Measurements from ENCODE around the gene ESRP2.

ESRP2 gene

GRCh38 chr16:68250951-68251350 lies 15.0 kb upstream of the ESRP2 start:
- H3K4me1 ChIP-seq (ENCODE audit: control insufficient read depth in 2 of 2, insufficient read depth in 2 of 2, low read length in 2 of 2): peaks cover 13 to 15% of the 10 kb centered on the region in 2 donors
- H3K9ac ChIP-seq (ENCODE audit: low read depth in 1 of 2, low read length in 2 of 2): no peak overlapping the region
- peaks cover 19 to 23% of the 10 kb centered on the region in 2 donors for H3K36me3 ChIP-seq (ENCODE audit: control insufficient read depth in 2 of 2, insufficient read depth in 2 of 2, low read length in 2 of 2)
- no peaks in the 10 kb centered on the region for H3K9me3 ChIP-seq (ENCODE audit: control insufficient read depth in 2 of 2, low read length in 2 of 2)
- H3K27ac ChIP-seq (ENCODE audit: low read depth in 2 of 2, low read length in 2 of 2): no peak overlapping the region
- no peak overlapping the region for H3K4me3 ChIP-seq (ENCODE audit: low read length in 2 of 2)
- H3K27me3 ChIP-seq (ENCODE audit: control insufficient read depth in 2 of 2, insufficient read depth in 2 of 2, low read length in 2 of 2): no peaks in the 10 kb centered on the region

GRCh38 chr16:68249371-68249770 lies 13.4 kb upstream of the ESRP2 start:
- H3K27ac ChIP-seq (ENCODE audit: low read depth in 2 of 2, low read length in 2 of 2): no peak overlapping the region
- no peaks in the 10 kb centered on the region for H3K27me3 ChIP-seq (ENCODE audit: control insufficient read depth in 2 of 2, insufficient read depth in 2 of 2, low read length in 2 of 2)
- no peaks in the 10 kb centered on the region for H3K9me3 ChIP-seq (ENCODE audit: control insufficient read depth in 2 of 2, low read length in 2 of 2)
- H3K4me3 ChIP-seq (ENCODE audit: low read length in 2 of 2): no peak overlapping the region
- no peak overlapping the region for H3K9ac ChIP-seq (ENCODE audit: low read depth in 1 of 2, low read length in 2 of 2)
- H3K4me1 ChIP-seq (ENCODE audit: control insufficient read depth in 2 of 2, insufficient read depth in 2 of 2, low read length in 2 of 2): peaks cover 20 to 23% of the 10 kb centered on the region in 2 donors
- H3K36me3 ChIP-seq (ENCODE audit: control insufficient read depth in 2 of 2, insufficient read depth in 2 of 2, low read length in 2 of 2): peaks cover 11 to 12% of the 10 kb centered on the region in 2 donors

- peaks cover 23 to 26% of the 10 kb centered on the region in 2 donors for H3K4me1 ChIP-seq (ENCODE audit: control insufficient read depth in 2 of 2, insufficient read depth in 2 of 2, low read length in 2 of 2)
Measured at GRCh38 chr16:68247932-68248331, 12.0 kb upstream of the ESRP2 start.

GRCh38 chr16:68247400-68247799 lies 11.5 kb upstream of the ESRP2 start:
- peaks cover 23 to 26% of the 10 kb centered on the region in 2 donors for H3K4me1 ChIP-seq (ENCODE audit: control insufficient read depth in 2 of 2, insufficient read depth in 2 of 2, low read length in 2 of 2)
- peak overlapping the region in 1 of 2 donors; percentile 8 for H3K9ac ChIP-seq (ENCODE audit: low read depth in 1 of 2, low read length in 2 of 2)
- no peaks in the 10 kb centered on the region for H3K9me3 ChIP-seq (ENCODE audit: control insufficient read depth in 2 of 2, low read length in 2 of 2)
- H3K36me3 ChIP-seq (ENCODE audit: control insufficient read depth in 2 of 2, insufficient read depth in 2 of 2, low read length in 2 of 2): peaks cover 6 to 7% of the 10 kb centered on the region in 2 donors
- peak overlapping the region in 1 of 2 donors; percentile 9 for H3K4me3 ChIP-seq (ENCODE audit: low read length in 2 of 2)
- no peaks in the 10 kb centered on the region for H3K27me3 ChIP-seq (ENCODE audit: control insufficient read depth in 2 of 2, insufficient read depth in 2 of 2, low read length in 2 of 2)
- peak overlapping the region in 1 of 2 donors; percentile 27 for H3K27ac ChIP-seq (ENCODE audit: low read depth in 2 of 2, low read length in 2 of 2)

More at GRCh38 chr16:68247932-68248331, 12.0 kb upstream of the ESRP2 start:
- Histone ChIP-seq H3K9me3 (ENCODE audit: control insufficient read depth in 2 of 2, low read length in 2 of 2) (no peaks in the 10 kb centered on the region), H3K36me3 (ENCODE audit: control insufficient read depth in 2 of 2, insufficient read depth in 2 of 2, low read length in 2 of 2) (peaks cover 6 to 8% of the 10 kb centered on the region in 2 donors), H3K9ac (ENCODE audit: low read depth in 1 of 2, low read length in 2 of 2) (no peak overlapping the region), H3K27me3 (ENCODE audit: control insufficient read depth in 2 of 2, insufficient read depth in 2 of 2, low read length in 2 of 2) (no peaks in the 10 kb centered on the region), H3K27ac (ENCODE audit: low read depth in 2 of 2, low read length in 2 of 2) (peak overlapping the region in 1 of 2 donors; percentile 27), H3K4me3 (ENCODE audit: low read length in 2 of 2) (no peak overlapping the region)

GRCh38 chr16:68246666-68247065 lies 10.7 kb upstream of the ESRP2 start:
- H3K9ac ChIP-seq (ENCODE audit: low read depth in 1 of 2, low read length in 2 of 2): peak overlapping the region in 1 of 2 donors; percentile 8
- H3K27ac ChIP-seq (ENCODE audit: low read depth in 2 of 2, low read length in 2 of 2): peak overlapping the region in 1 of 2 donors; percentile 6
- H3K4me3 ChIP-seq (ENCODE audit: low read length in 2 of 2): peak overlapping the region in 1 of 2 donors; percentile 9
- H3K4me1 ChIP-seq (ENCODE audit: control insufficient read depth in 2 of 2, insufficient read depth in 2 of 2, low read length in 2 of 2): peaks cover 23 to 26% of the 10 kb centered on the region in 2 donors
- H3K9me3 ChIP-seq (ENCODE audit: control insufficient read depth in 2 of 2, low read length in 2 of 2): no peaks in the 10 kb centered on the region
- peaks cover 0 to 6% of the 10 kb centered on the region in 2 donors for H3K36me3 ChIP-seq (ENCODE audit: control insufficient read depth in 2 of 2, insufficient read depth in 2 of 2, low read length in 2 of 2)
- H3K27me3 ChIP-seq (ENCODE audit: control insufficient read depth in 2 of 2, insufficient read depth in 2 of 2, low read length in 2 of 2): no peaks in the 10 kb centered on the region

GRCh38 chr16:68246121-68246520 lies 10.2 kb upstream of the ESRP2 start:
- H3K9me3 ChIP-seq (ENCODE audit: control insufficient read depth in 2 of 2, low read length in 2 of 2): no peaks in the 10 kb centered on the region
- H3K27ac ChIP-seq (ENCODE audit: low read depth in 2 of 2, low read length in 2 of 2): peak overlapping the region in 1 of 2 donors; percentile 46
- H3K4me1 ChIP-seq (ENCODE audit: control insufficient read depth in 2 of 2, insufficient read depth in 2 of 2, low read length in 2 of 2): peaks cover 23 to 26% of the 10 kb centered on the region in 2 donors
- H3K36me3 ChIP-seq (ENCODE audit: control insufficient read depth in 2 of 2, insufficient read depth in 2 of 2, low read length in 2 of 2): peaks cover 0 to 5% of the 10 kb centered on the region in 2 donors
- peak overlapping the region; percentile 91 to 98 for H3K4me3 ChIP-seq (ENCODE audit: low read length in 2 of 2)
- peak overlapping the region in 1 of 2 donors; percentile 68 for H3K9ac ChIP-seq (ENCODE audit: low read depth in 1 of 2, low read length in 2 of 2)
- no peaks in the 10 kb centered on the region for H3K27me3 ChIP-seq (ENCODE audit: control insufficient read depth in 2 of 2, insufficient read depth in 2 of 2, low read length in 2 of 2)

GRCh38 chr16:68244903-68245853 lies 9.3 kb upstream of the ESRP2 start, which contains the start of gene PLA2G15:
Gene PLA2G15 (plus strand): TSS chr16:68245373. CDS start chr16:68245427, 54 bp downstream.
- Histone ChIP-seq H3K4me1 (ENCODE audit: control insufficient read depth in 2 of 2, insufficient read depth in 2 of 2, low read length in 2 of 2) (peaks cover 23 to 26% of the 10 kb centered on the region in 2 donors), H3K9me3 (ENCODE audit: control insufficient read depth in 2 of 2, low read length in 2 of 2) (no peaks in the 10 kb centered on the region), H3K9ac (ENCODE audit: low read depth in 1 of 2, low read length in 2 of 2) (peak within 1 kb of the TSS; percentile 89 to 90), H3K27ac (ENCODE audit: low read depth in 2 of 2, low read length in 2 of 2) (peak within 1 kb of the TSS; percentile 49 to 65), H3K4me3 (ENCODE audit: low read length in 2 of 2) (peak within 1 kb of the TSS; percentile 91 to 98), H3K36me3 (ENCODE audit: control insufficient read depth in 2 of 2, insufficient read depth in 2 of 2, low read length in 2 of 2) (no peaks in the 10 kb centered on the region), H3K27me3 (ENCODE audit: control insufficient read depth in 2 of 2, insufficient read depth in 2 of 2, low read length in 2 of 2) (no peaks in the 10 kb centered on the region)

GRCh38 chr16:68244481-68244902 lies 8.6 kb upstream of the ESRP2 start:
- Histone ChIP-seq H3K36me3 (ENCODE audit: control insufficient read depth in 2 of 2, insufficient read depth in 2 of 2, low read length in 2 of 2) (no peaks in the 10 kb centered on the region), H3K9ac (ENCODE audit: low read depth in 1 of 2, low read length in 2 of 2) (peak overlapping the region; percentile 89 to 90), H3K27ac (ENCODE audit: low read depth in 2 of 2, low read length in 2 of 2) (peak overlapping the region; percentile 19 to 42), H3K27me3 (ENCODE audit: control insufficient read depth in 2 of 2, insufficient read depth in 2 of 2, low read length in 2 of 2) (no peaks in the 10 kb centered on the region), H3K4me3 (ENCODE audit: low read length in 2 of 2) (peak overlapping the region; percentile 85 to 98), H3K9me3 (ENCODE audit: control insufficient read depth in 2 of 2, low read length in 2 of 2) (no peaks in the 10 kb centered on the region), H3K4me1 (ENCODE audit: control insufficient read depth in 2 of 2, insufficient read depth in 2 of 2, low read length in 2 of 2) (peaks cover 23 to 31% of the 10 kb centered on the region in 2 donors)

GRCh38 chr16:68242926-68243858 lies 7.3 kb upstream of the ESRP2 start:
- no peak overlapping the region for H3K9ac ChIP-seq (ENCODE audit: low read depth in 1 of 2, low read length in 2 of 2)
- H3K36me3 ChIP-seq (ENCODE audit: control insufficient read depth in 2 of 2, insufficient read depth in 2 of 2, low read length in 2 of 2): no peaks in the 10 kb centered on the region
- no peak overlapping the region for H3K27ac ChIP-seq (ENCODE audit: low read depth in 2 of 2, low read length in 2 of 2)
- no peaks in the 10 kb centered on the region for H3K9me3 ChIP-seq (ENCODE audit: control insufficient read depth in 2 of 2, low read length in 2 of 2)
- H3K27me3 ChIP-seq (ENCODE audit: control insufficient read depth in 2 of 2, insufficient read depth in 2 of 2, low read length in 2 of 2): no peaks in the 10 kb centered on the region
- H3K4me1 ChIP-seq (ENCODE audit: control insufficient read depth in 2 of 2, insufficient read depth in 2 of 2, low read length in 2 of 2): peaks cover 23 to 34% of the 10 kb centered on the region in 2 donors
- no peak overlapping the region for H3K4me3 ChIP-seq (ENCODE audit: low read length in 2 of 2)
